Activated CD8-positive, alpha-beta memory T cell treated with anti-CD3 and anti-CD28 coated beads, Interleukin-2, amount 10 ng/mL, durations not matched to agents 7 days and 5 days (primary cell): ENCODE results near the gene EP300. TPM values are rescaled to one million over a fixed set of nuclear protein-coding genes. Genes with fewer than 3 reads are reported as not detected.
"Not testable (repeated sequence)": the region's sequence is repeated elsewhere in the genome, so short reads cannot be mapped to it uniquely, and the experiment has no call there.

Experiments
- ATAC-seq: fragments of 150-1000 bp; cut with Tn5 transposase; one replicate; pipeline ENCODE4 v1.10.0; 2021; ENCODE audit warnings: moderate library complexity
- CTCF ChIA-PET: fragments of 350-600 bp; sonication (Branson Sonifier 250); formaldehyde crosslinking; loops from one replicate; lab custom pipeline; 2021; ENCODE audit warnings: antibody characterized with exemption; lab: Charles Lee
- DNase-seq: peaks from one replicate; pipeline ENCODE4 v3.0.0-alpha.2; 2020
- H3K27ac Mint-ChIP-seq: one replicate; pipeline ENCODE4 v1.8.0; 2021; ENCODE audit warnings: mild to moderate bottlenecking, mixed read lengths
- H3K27me3 Mint-ChIP-seq: one replicate; pipeline ENCODE4 v1.8.0; 2021; ENCODE audit warnings: mixed read lengths
- H3K36me3 Mint-ChIP-seq: one replicate; pipeline ENCODE4 v1.8.0; 2021; ENCODE audit warnings: mild to moderate bottlenecking, mixed read lengths
- H3K4me1 Mint-ChIP-seq: one replicate; pipeline ENCODE4 v1.8.0; 2021; ENCODE audit warnings: mixed read lengths
- H3K4me3 Mint-ChIP-seq: one replicate; pipeline ENCODE4 v1.8.0; 2021; ENCODE audit warnings: mild to moderate bottlenecking, moderate library complexity, mixed read lengths
- H3K9me3 Mint-ChIP-seq: one replicate; pipeline ENCODE4 v1.8.0; 2022; ENCODE audit warnings: low read depth, mixed read lengths
- total RNA-seq, 2 experiments: library from RNA; stranded (reverse); gene quantifications; one replicate each; pipeline ENCODE4 v1.2.3, GENCODE V29; 2021

EP300 gene
- total RNA-seq, 2 experiments from 2014 or later: 61.1 to 61.9 TPM

DNA sequence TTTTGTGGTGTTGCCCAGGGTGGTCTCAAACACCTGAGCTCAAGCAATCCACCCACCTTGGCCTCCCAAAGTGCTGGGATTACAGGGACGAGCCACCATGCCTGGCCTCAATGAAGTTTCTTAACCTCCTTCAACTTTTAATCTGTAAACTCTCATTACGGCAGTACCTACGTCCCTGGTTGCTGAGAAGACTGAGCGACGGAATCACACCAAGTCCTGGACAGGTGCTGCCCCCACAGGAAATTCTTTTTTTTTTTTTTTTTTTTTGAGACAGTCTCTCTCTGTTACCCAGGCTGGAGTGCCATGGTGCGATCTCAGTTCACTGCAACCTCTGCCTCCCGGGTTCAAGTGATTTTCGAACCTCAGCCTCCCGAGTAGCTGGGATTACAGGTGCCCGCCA, 24.4 kb upstream of the EP300 start:
- H3K36me3 Mint-ChIP-seq, DNase-seq, H3K27ac Mint-ChIP-seq, ATAC-seq, H3K9me3 Mint-ChIP-seq, H3K4me3 Mint-ChIP-seq, H3K27me3 Mint-ChIP-seq: not testable (repeated sequence)
- H3K4me1 Mint-ChIP-seq: peaks cover 11% of the 10 kb centered on the region
- CTCF ChIA-PET: interaction anchor here (1.0 to 1.6 kb wide), 2 partner anchors 46 to 120 kb away, joined by 4 read pairs; no protein-coding TSS in a partner anchor

GRCh38 chr22:41070665-41071331, 21.6 kb upstream of the EP300 start:
- CTCF ChIA-PET: interaction anchor here (0.7 kb wide), 1 partner anchor 527 kb away, joined by 3 read pairs; no protein-coding TSS in a partner anchor
- Mint-ChIP-seq H3K27ac (no peak overlapping the region), H3K36me3 (no peaks in the 10 kb centered on the region)

GRCh38 chr22:41074061-41074460, 18.3 kb upstream of the EP300 start:
- CTCF ChIA-PET: interaction anchor here (0.9 kb wide), 1 partner anchor 129 kb away, joined by 3 read pairs; no protein-coding TSS in a partner anchor
- no peaks in the 10 kb centered on the region for H3K9me3 Mint-ChIP-seq

More at GRCh38 chr22:41070665-41071331, 21.6 kb upstream of the EP300 start:
- Mint-ChIP-seq H3K4me1 (peaks cover 11% of the 10 kb centered on the region), H3K4me3 (no peak overlapping the region), H3K27me3 (no peaks in the 10 kb centered on the region), H3K9me3 (no peaks in the 10 kb centered on the region)
- DNase-seq: no peak
- ATAC-seq: no peak

DNA sequence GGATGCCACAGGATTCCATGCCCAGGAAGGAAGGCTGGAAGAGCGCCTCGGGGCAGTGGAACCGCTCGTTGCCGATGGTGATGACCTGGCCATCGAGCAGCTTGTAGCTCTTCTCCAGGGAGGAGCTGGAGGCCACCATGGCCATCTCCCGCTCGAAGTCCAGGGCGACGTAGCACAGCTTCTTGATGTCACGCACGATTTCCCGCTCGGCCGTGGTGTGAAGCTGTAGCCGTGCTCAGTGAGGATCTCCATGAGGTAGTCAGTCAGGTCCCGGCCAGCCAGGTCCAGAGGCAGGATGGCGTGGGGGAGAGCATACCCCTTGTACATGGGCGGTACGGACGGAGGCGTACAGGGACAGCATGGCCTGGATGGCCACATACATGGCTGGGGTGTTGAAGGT, 17.9 kb upstream of the EP300 start:
- Mint-ChIP-seq H3K27me3 (no peaks in the 10 kb centered on the region), H3K4me3 (no peak overlapping the region), H3K27ac (no peak overlapping the region), H3K4me1 (peaks cover under 1% of the 10 kb centered on the region), H3K36me3 (no peaks in the 10 kb centered on the region), H3K9me3 (no peaks in the 10 kb centered on the region)
- CTCF ChIA-PET: interaction anchor here (0.9 kb wide), 1 partner anchor 128 kb away, joined by 3 read pairs; no protein-coding TSS in a partner anchor
- ATAC-seq (no peak), DNase-seq (no peak)

More at GRCh38 chr22:41074061-41074460, 18.3 kb upstream of the EP300 start:
- DNase-seq: no peak
- ATAC-seq: no peak
- Mint-ChIP-seq H3K4me3 (no peak overlapping the region), H3K27ac (no peak overlapping the region), H3K36me3 (no peaks in the 10 kb centered on the region), H3K27me3 (no peaks in the 10 kb centered on the region), H3K4me1 (peaks cover 4% of the 10 kb centered on the region)

DNA sequence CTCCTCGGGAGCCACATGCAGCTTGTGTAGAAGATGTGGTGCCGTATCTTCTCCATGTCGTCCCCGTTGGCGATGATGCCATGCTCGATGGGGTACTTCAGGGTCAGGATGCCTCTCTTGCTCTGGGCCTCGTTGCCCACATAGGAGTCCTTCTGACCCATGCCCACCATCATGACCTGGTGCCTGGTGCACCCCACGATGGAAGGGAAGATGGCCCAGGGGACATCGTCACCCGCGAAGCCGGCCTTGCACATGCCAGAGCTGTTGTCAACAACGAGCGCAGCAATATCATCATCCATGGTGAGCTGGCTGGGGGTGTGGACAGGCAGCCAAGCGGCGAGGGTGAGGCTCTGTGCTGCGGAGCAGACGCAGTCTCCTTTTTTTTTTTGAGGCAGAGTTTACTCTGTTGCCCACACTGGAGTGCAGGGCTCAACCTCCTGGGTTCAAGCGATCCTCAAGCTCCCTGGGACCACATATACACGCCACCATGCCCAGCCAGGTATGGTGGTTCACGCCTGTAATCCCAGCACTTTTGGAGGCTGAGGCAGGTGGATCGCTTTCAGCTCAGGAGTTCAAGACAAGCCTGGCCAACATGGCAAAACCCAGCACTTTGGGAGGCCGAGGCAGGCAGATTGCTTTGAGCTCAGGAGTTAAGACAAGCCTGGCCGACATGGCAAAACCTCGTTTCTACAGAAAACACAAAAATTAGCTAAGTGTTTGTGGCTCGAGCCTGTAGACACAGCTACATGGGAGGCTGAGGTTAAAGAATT, 17.3 kb upstream of the EP300 start:
- Mint-ChIP-seq H3K4me1 (no peaks in the 10 kb centered on the region), H3K36me3 (no peaks in the 10 kb centered on the region), H3K9me3 (no peaks in the 10 kb centered on the region), H3K27ac (no peak overlapping the region), H3K4me3 (no peak overlapping the region), H3K27me3 (no peaks in the 10 kb centered on the region)
- no peak for ATAC-seq
- DNase-seq: no peak
- CTCF ChIA-PET: interaction anchor here (0.9 kb wide), 1 partner anchor 128 kb away, joined by 3 read pairs; no protein-coding TSS in a partner anchor

GRCh38 chr22:41075946-41076345, 16.4 kb upstream of the EP300 start:
- H3K36me3 Mint-ChIP-seq: no peaks in the 10 kb centered on the region

DNA sequence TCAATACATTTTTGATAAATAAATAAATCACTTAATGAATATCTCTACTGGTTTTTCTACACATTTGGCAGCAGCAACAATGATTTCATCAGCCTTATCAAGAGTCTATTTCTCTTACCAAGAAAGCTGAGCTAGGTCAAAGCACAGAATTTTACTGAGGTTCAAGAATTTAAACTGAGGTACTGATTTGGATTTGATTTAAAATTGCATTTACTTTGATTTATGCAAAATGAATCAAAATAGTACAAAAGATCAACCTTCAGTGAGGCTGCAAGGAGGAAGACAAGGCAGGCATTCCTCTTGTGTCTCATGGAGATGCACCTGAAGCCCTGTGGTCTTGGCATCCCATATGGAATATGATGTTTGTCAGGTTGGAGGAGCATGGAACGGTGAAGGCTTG, 15.5 kb upstream of the EP300 start:
- DNase-seq (no peak), ATAC-seq (no peak)
- CTCF ChIA-PET: interaction anchor here (1.0 kb wide), 1 partner anchor 18 kb away, joined by 3 read pairs; no protein-coding TSS in a partner anchor
- no peaks in the 10 kb centered on the region for H3K4me1 Mint-ChIP-seq
- no peak overlapping the region for H3K27ac Mint-ChIP-seq
- no peaks in the 10 kb centered on the region for H3K36me3 Mint-ChIP-seq
- peaks cover 2% of the 10 kb centered on the region for H3K27me3 Mint-ChIP-seq
- no peak overlapping the region for H3K4me3 Mint-ChIP-seq
- H3K9me3 Mint-ChIP-seq: no peaks in the 10 kb centered on the region

More at GRCh38 chr22:41075946-41076345, 16.4 kb upstream of the EP300 start:
- CTCF ChIA-PET: no interaction called here
- no peaks in the 10 kb centered on the region for H3K4me1 Mint-ChIP-seq
- H3K9me3 Mint-ChIP-seq: no peaks in the 10 kb centered on the region
- H3K27ac Mint-ChIP-seq: no peak overlapping the region
- H3K27me3 Mint-ChIP-seq: no peaks in the 10 kb centered on the region
- no peak overlapping the region for H3K4me3 Mint-ChIP-seq
- ATAC-seq: no peak
- DNase-seq: no peak

- no peak overlapping the region for H3K4me3 Mint-ChIP-seq
- CTCF ChIA-PET: interaction anchor here (0.7 kb wide), 1 partner anchor 293 kb away, joined by 3 read pairs; no protein-coding TSS in a partner anchor
- H3K9me3 Mint-ChIP-seq: no peaks in the 10 kb centered on the region
- no peak for DNase-seq
- H3K27ac Mint-ChIP-seq: no peak overlapping the region
- no peak for ATAC-seq
- H3K4me1 Mint-ChIP-seq: no peaks in the 10 kb centered on the region
- no peaks in the 10 kb centered on the region for H3K36me3 Mint-ChIP-seq
- H3K27me3 Mint-ChIP-seq: peaks cover 2% of the 10 kb centered on the region
These were observed 13.5 kb upstream of the EP300 start for GRCh38 chr22:41078931-41079330.

DNA sequence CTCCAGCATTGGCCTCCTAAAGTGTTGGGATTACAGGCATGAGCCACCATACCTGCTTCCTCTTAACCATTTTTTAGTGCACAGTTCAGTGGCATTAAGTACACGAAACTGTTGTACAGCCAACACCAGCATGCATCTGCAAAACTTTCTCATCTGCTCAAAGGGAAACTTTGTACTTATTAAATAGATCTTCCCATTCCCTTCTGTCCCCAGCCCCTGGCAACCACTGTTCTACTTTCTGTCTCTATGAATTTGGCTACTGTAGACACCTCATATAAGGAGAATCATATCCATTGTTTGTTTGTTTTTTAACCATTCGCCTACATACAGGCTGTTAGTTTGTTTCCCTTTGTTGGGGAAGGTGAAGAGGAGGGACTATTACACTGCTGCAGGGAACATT, 6.5 kb upstream of the EP300 start:
- no peaks in the 10 kb centered on the region for H3K9me3 Mint-ChIP-seq
- H3K4me3 Mint-ChIP-seq: no peak overlapping the region
- H3K27me3 Mint-ChIP-seq: peaks cover 2% of the 10 kb centered on the region
- H3K36me3 Mint-ChIP-seq: peaks cover 2% of the 10 kb centered on the region
- no peak overlapping the region for H3K27ac Mint-ChIP-seq
- no peak for ATAC-seq
- H3K4me1 Mint-ChIP-seq: peaks cover 4% of the 10 kb centered on the region
- no peak for DNase-seq
- CTCF ChIA-PET: no interaction called here

DNA sequence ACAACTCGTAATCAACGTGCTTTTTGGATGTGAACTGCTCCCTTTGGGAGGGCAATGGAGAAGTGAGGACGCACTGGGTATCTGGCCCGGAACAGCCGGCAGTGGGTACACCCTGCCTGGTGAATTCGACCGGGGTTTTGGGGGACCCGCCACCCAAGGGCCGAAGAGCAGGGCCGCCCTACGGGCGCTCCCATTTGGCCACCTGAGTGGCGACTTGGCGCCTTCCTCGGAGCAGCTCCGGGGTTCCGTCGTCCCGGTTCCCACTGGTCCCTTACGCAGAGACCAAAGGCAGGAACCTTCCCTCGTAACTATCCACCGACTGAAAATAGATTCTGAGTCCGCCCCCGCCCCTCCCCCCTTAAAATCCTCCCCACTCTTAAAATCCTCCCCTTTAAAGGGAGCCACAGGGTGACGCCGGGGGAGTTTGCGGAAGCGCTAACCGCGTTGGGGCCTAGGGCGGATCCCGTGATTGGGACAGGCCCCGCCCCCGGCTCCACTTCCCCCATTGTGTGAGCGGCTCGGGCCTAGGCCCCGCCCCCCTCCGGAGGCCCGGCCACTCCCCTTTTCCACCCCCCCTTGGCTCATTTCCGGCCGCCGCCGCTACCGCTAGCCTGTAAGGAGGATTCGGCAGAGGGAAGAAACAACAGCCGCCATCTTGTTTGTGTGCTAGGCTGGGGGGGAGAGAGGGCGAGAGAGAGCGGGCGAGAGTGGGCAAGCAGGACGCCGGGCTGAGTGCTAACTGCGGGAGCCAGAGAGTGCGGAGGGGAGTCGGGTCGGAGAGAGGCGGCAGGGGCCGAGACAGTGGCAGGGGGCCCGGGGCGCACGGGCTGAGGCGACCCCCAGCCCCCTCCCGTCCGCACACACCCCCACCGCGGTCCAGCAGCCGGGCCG, 1.0 kb upstream of the EP300 start:
- Mint-ChIP-seq H3K36me3 (peaks cover 16% of the 10 kb centered on the region), H3K4me1 (peaks cover 19% of the 10 kb centered on the region), H3K27me3 (no peaks in the 10 kb centered on the region), H3K27ac (peak overlapping the region; percentile 99), H3K4me3 (peak overlapping the region; percentile 95), H3K9me3 (no peaks in the 10 kb centered on the region)
- DNase-seq: peak; percentile 99
- CTCF ChIA-PET: interaction anchor here (1.8 to 3.3 kb wide), 4 partner anchors 39 to 169 kb away, joined by 4 to 17 read pairs (median 6); partner anchors contain the start of gene RBX1
- peak; percentile 86 for ATAC-seq

GRCh38 chr22:41092847-41093411, 537 bp downstream of the EP300 start:
- ATAC-seq (no peak), DNase-seq (peak; percentile 63)
- Mint-ChIP-seq H3K4me1 (peaks cover 32% of the 10 kb centered on the region), H3K9me3 (no peaks in the 10 kb centered on the region), H3K27me3 (no peaks in the 10 kb centered on the region), H3K36me3 (peaks cover 22% of the 10 kb centered on the region), H3K4me3 (peak overlapping the region; percentile 95), H3K27ac (peak overlapping the region; percentile 93)
- CTCF ChIA-PET: interaction anchor here (0.8 to 3.3 kb wide), 7 partner anchors 13 to 171 kb away, joined by 3 to 17 read pairs (median 6); partner anchors contain the start of gene RBX1

DNA sequence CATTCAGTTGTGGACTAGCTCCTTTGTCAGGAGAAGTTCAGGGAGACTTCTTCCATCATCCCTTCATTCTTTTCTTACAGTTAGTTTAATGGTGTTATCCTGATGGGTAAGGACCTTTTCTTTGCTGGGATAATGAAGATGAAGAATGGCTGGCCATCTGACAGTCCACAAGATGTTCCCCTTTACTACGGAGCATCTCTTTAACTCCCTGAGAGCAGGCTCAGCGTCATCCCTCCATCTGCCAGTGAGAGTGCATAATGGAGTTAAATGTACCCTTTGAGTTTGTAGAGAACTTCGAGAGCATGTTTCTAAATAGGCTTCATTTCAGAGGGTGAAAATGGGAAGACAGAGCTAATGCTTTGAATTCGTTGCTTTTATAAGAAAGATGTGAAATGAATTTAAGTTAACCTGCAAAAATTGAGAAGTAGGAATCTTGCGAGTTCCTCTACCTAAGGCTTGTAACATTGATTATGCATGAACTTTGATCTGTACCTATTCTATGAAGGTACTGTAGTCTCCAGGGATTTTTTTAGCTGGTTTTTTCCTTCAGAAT, 1.7 kb downstream of the EP300 start:
- Mint-ChIP-seq H3K27ac (peak overlapping the region; percentile 93), H3K4me3 (peak overlapping the region; percentile 95), H3K27me3 (no peaks in the 10 kb centered on the region), H3K36me3 (peaks cover 25% of the 10 kb centered on the region), H3K9me3 (no peaks in the 10 kb centered on the region), H3K4me1 (peaks cover 39% of the 10 kb centered on the region)
- ATAC-seq (no peak), DNase-seq (peak; percentile 52)
- CTCF ChIA-PET: interaction anchor here (0.6 to 3.3 kb wide), 9 partner anchors 9 to 382 kb away, joined by 3 to 17 read pairs (median 3); partner anchors contain the start of gene RBX1
